Spleen (tissue), 7 donors: ENCODE measurements around the gene TNFAIP8.
"Not testable (repeated sequence)": the region's sequence is repeated elsewhere in the genome, so short reads cannot be mapped to it uniquely, and the experiment has no call there.

ENCODE experiments used
- CTCF ChIP-seq, 11 experiments: fragments of 200-600 bp in 7 of 11; fragments of 450-650 bp in 4 of 11; sonication (generic) in 4 of 11; IDR thresholded peaks in 8 of 11; conservative IDR thresholded peaks in 3 of 11; 1 replicate in 7 of 11; 2 replicates in 4 of 11; pipeline versions ENCODE4 v1.4.0 to v1.8.0; 2016 to 2021; ENCODE audit warnings: antibody characterized with exemption in 11 of 11, inconsistent platforms in 4 of 11, mild to moderate bottlenecking in 1 of 11
- POLR2A ChIP-seq, 3 donors: fragments of 450-650 bp; IDR thresholded peaks; one replicate each; pipeline ENCODE4 v1.5.1; 2017; ENCODE audit warnings: antibody characterized with exemption in 3 of 3, mild to moderate bottlenecking in 1 of 3
- POLR2AphosphoS5 ChIP-seq, 3 donors: sonication (generic); formaldehyde crosslinking; IDR thresholded peaks; one replicate each; pipeline ENCODE4 v1.5.1; 2017; ENCODE audit warnings: antibody characterized with exemption in 3 of 3
- donor health status: DM: no; HTN: no; CAD: no; lungs with moderate emphysema.
- donor health status: DM: no; HTN: no; CAD: no.
- donor health status: DM: no; HTN: no; CAD: no.

- TF ChIP-seq CTCF (IDR thresholded peaks at IDR 0.05 in 8 of 11, conservative IDR thresholded peaks at IDR 0.05 in 3 of 11); POLR2A (IDR thresholded peaks at IDR 0.05); POLR2AphosphoS5 (IDR thresholded peaks at IDR 0.05): not testable (repeated sequence)
Measured at GRCh38 chr5:119439632-119440031, 83.8 kb downstream of the TNFAIP8 start.
